ENCODE results near the gene C11orf97.

DNA sequence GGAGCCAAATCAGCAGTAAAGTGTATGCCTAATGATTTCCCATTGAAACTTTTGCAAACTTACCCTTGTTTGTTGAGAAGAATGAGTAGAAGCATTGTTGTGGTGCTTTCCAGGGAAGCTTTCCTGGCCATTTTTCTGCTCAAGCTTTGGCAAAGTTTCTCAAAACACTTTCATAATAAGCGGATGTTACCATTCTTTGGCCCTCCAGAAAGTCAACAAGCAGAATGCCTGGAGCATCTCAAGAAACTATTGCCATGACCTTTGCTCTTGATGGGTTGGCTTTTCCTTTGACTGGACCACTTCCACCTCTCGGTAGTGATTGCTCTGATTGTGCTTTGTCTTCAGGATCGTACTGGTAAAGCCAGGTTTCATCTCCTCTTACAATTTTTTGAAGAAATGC, 65.6 kb downstream of the C11orf97 start:
- TF ChIP-seq, protein P1, sequence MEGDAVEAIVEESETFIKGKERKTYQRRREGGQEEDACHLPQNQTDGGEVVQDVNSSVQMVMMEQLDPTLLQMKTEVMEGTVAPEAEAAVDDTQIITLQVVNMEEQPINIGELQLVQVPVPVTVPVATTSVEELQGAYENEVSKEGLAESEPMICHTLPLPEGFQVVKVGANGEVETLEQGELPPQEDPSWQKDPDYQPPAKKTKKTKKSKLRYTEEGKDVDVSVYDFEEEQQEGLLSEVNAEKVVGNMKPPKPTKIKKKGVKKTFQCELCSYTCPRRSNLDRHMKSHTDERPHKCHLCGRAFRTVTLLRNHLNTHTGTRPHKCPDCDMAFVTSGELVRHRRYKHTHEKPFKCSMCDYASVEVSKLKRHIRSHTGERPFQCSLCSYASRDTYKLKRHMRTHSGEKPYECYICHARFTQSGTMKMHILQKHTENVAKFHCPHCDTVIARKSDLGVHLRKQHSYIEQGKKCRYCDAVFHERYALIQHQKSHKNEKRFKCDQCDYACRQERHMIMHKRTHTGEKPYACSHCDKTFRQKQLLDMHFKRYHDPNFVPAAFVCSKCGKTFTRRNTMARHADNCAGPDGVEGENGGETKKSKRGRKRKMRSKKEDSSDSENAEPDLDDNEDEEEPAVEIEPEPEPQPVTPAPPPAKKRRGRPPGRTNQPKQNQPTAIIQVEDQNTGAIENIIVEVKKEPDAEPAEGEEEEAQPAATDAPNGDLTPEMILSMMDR (IDR thresholded peaks at IDR 0.05; ENCODE audit: insufficient read depth, low read depth, low read length) = no peak
- no peak for TF ChIP-seq EZH2 (IDR thresholded peaks at IDR 0.05; ENCODE audit: insufficient read depth, low read length)

Data from astrocyte (in vitro differentiated cells and primary cell).